Left renal cortex interstitium (tissue), 4 donors: ENCODE results near the gene NDC80. TPM values are rescaled to one million over a fixed set of nuclear protein-coding genes. Genes with fewer than 3 reads are reported as not detected.
"Not testable (repeated sequence)": the region's sequence is repeated elsewhere in the genome, so short reads cannot be mapped to it uniquely, and the experiment has no call there.

Experiments
- DNase-seq, 4 donors: peaks; one replicate each; pipeline ENCODE4 v3.0.0-alpha.2; 2013; ENCODE audit warnings: low read depth in 4 of 4, low spot score in 2 of 4, missing footprints in 1 of 4
- polyA plus RNA-seq, 4 donors: library from polyadenylated mRNA; unstranded; fragments of 120-200 nt; gene quantifications; one replicate each; pipeline ENCODE4 v1.2.1, GENCODE V29; 2013; ENCODE audit not compliant: insufficient read length in 4 of 4

NDC80 gene
- 10 to 100 TPM; 21.0 to 28.1 (median 25.7) TPM for polyA plus RNA-seq

- DNase-seq = peak; percentile 83 to 97 (median 90)
Observed at GRCh38 chr18:2571200-2572170, at the start of gene NDC80, which contains the start of gene METTL4. TSS of gene NDC80 (plus strand) at chr18:2571557. CDS start at chr18:2572986, 1,429 bp downstream. TSS of gene METTL4 (minus strand) at chr18:2571505. CDS start at chr18:2567216, 4,289 bp downstream.

GRCh38 chr18:2522112-2522511 lies 49.2 kb upstream of the NDC80 start:
- DNase-seq = no peak

- not testable (repeated sequence) for DNase-seq
Observed at GRCh38 chr18:2524794-2525198, 46.6 kb upstream of the NDC80 start.

GRCh38 chr18:2526329-2526728 lies 45.0 kb upstream of the NDC80 start:
- no peak for DNase-seq

- no peak for DNase-seq
Observed at GRCh38 chr18:2529154-2529553, 42.2 kb upstream of the NDC80 start.

GRCh38 chr18:2531751-2532150 lies 39.6 kb upstream of the NDC80 start:
- DNase-seq = no peak

- no peak for DNase-seq
Observed at GRCh38 chr18:2532797-2533196, 38.6 kb upstream of the NDC80 start.

GRCh38 chr18:2534906-2535305 lies 36.5 kb upstream of the NDC80 start:
- DNase-seq = no peak

GRCh38 chr18:2535419-2535910 lies 35.9 kb upstream of the NDC80 start:
- no peak for DNase-seq

- no peak for DNase-seq
Observed at GRCh38 chr18:2536063-2536462, 35.3 kb upstream of the NDC80 start.

- no peak for DNase-seq
Observed at GRCh38 chr18:2536493-2536892, 34.9 kb upstream of the NDC80 start.

GRCh38 chr18:2537296-2537695 lies 34.1 kb upstream of the NDC80 start:
- no peak for DNase-seq

- no peak for DNase-seq
Observed at GRCh38 chr18:2538236-2538635, 33.1 kb upstream of the NDC80 start.

GRCh38 chr18:2538844-2539243 lies 32.5 kb upstream of the NDC80 start:
- DNase-seq = no peak

- no peak for DNase-seq
Observed at GRCh38 chr18:2540575-2540974, 30.8 kb upstream of the NDC80 start.

- DNase-seq = not testable (repeated sequence)
Observed at GRCh38 chr18:2541925-2542563, 29.3 kb upstream of the NDC80 start.

- DNase-seq = no peak
Observed at GRCh38 chr18:2545155-2545554, 26.2 kb upstream of the NDC80 start.

GRCh38 chr18:2547477-2548087 lies 23.8 kb upstream of the NDC80 start:
- no peak for DNase-seq

GRCh38 chr18:2549462-2549861 lies 21.9 kb upstream of the NDC80 start:
- no peak for DNase-seq

GRCh38 chr18:2551425-2551824 lies 19.9 kb upstream of the NDC80 start:
- no peak for DNase-seq

GRCh38 chr18:2554696-2555095 lies 16.7 kb upstream of the NDC80 start:
- no peak for DNase-seq
